Measurements from ENCODE around the gene NUP43. TPM values are rescaled to one million over a fixed set of nuclear protein-coding genes. Genes with fewer than 3 reads are reported as not detected.
"Not testable (repeated sequence)": the region's sequence is repeated elsewhere in the genome, so short reads cannot be mapped to it uniquely, and the experiment has no call there.

NUP43 gene
- total RNA-seq, 1 experiment from 2014 or later = 42.8 TPM

- Mint-ChIP-seq H3K9me3 (ENCODE audit: low read depth, unreplicated experiment) (no peaks in the 10 kb centered on the region), H3K4me1 (ENCODE audit: low read depth, unreplicated experiment) (no peaks in the 10 kb centered on the region), H3K36me3 (ENCODE audit: insufficient read depth, unreplicated experiment) (peaks cover 5% of the 10 kb centered on the region), H3K27me3 (ENCODE audit: unreplicated experiment) (no peaks in the 10 kb centered on the region), H3K4me3 (ENCODE audit: low read depth, unreplicated experiment) (no peak overlapping the region), H3K27ac (ENCODE audit: unreplicated experiment) (no peak overlapping the region)
- TF ChIP-seq CTCF (IDR thresholded peaks at IDR 0.05; ENCODE audit: unreplicated experiment) = no peak
- CTCF ChIA-PET = no interaction called here
- no peak for DNase-seq
- intact Hi-C loops (cut with micrococcal nuclease; ENCODE audit: unreplicated experiment) = no loop called here
- BruUV-seq (replicated peaks) = no TSS peak
These were observed 9.3 kb upstream of the NUP43 start for GRCh38 chr6:149755300-149756260.

GRCh38 chr6:149754548-149754947, 8.2 kb upstream of the NUP43 start:
- no peaks in the 10 kb centered on the region for H3K4me1 Mint-ChIP-seq (ENCODE audit: low read depth, unreplicated experiment)
- CTCF ChIA-PET = no interaction called here
- H3K4me3 Mint-ChIP-seq (ENCODE audit: low read depth, unreplicated experiment) = no peak overlapping the region
- H3K9me3 Mint-ChIP-seq (ENCODE audit: low read depth, unreplicated experiment) = no peaks in the 10 kb centered on the region
- H3K27me3 Mint-ChIP-seq (ENCODE audit: unreplicated experiment) = no peaks in the 10 kb centered on the region
- intact Hi-C loops (cut with micrococcal nuclease; ENCODE audit: unreplicated experiment) = no loop called here
- no TSS peak for BruUV-seq (replicated peaks)
- no peak for DNase-seq
- TF ChIP-seq CTCF (IDR thresholded peaks at IDR 0.05; ENCODE audit: unreplicated experiment) = no peak
- H3K27ac Mint-ChIP-seq (ENCODE audit: unreplicated experiment) = no peak overlapping the region
- peaks cover 14% of the 10 kb centered on the region for H3K36me3 Mint-ChIP-seq (ENCODE audit: insufficient read depth, unreplicated experiment)

- H3K4me3 Mint-ChIP-seq (ENCODE audit: low read depth, unreplicated experiment); DNase-seq; BruUV-seq (replicated peaks); intact Hi-C loops (cut with micrococcal nuclease; ENCODE audit: unreplicated experiment); H3K27me3 Mint-ChIP-seq (ENCODE audit: unreplicated experiment); H3K9me3 Mint-ChIP-seq (ENCODE audit: low read depth, unreplicated experiment); H3K27ac Mint-ChIP-seq (ENCODE audit: unreplicated experiment); H3K4me1 Mint-ChIP-seq (ENCODE audit: low read depth, unreplicated experiment): not testable (repeated sequence)
- peaks cover 19% of the 10 kb centered on the region for H3K36me3 Mint-ChIP-seq (ENCODE audit: insufficient read depth, unreplicated experiment)
- CTCF ChIA-PET = interaction anchor here (0.6 kb wide), 1 partner anchor 32 kb away, joined by 3 read pairs; no protein-coding TSS in a partner anchor
These were observed 7.0 kb upstream of the NUP43 start for GRCh38 chr6:149753374-149753637.

GRCh38 chr6:149752600-149753373, 6.5 kb upstream of the NUP43 start:
- CTCF ChIA-PET = interaction anchor here (0.6 kb wide), 1 partner anchor 32 kb away, joined by 3 read pairs; no protein-coding TSS in a partner anchor
- H3K36me3 Mint-ChIP-seq (ENCODE audit: insufficient read depth, unreplicated experiment) = peaks cover 19% of the 10 kb centered on the region
- H3K4me1 Mint-ChIP-seq (ENCODE audit: low read depth, unreplicated experiment) = no peaks in the 10 kb centered on the region
- H3K27ac Mint-ChIP-seq (ENCODE audit: unreplicated experiment) = no peak overlapping the region
- H3K27me3 Mint-ChIP-seq (ENCODE audit: unreplicated experiment) = no peaks in the 10 kb centered on the region
- no peaks in the 10 kb centered on the region for H3K9me3 Mint-ChIP-seq (ENCODE audit: low read depth, unreplicated experiment)
- DNase-seq = no peak
- intact Hi-C loops (cut with micrococcal nuclease; ENCODE audit: unreplicated experiment) = no loop called here
- no peak for TF ChIP-seq CTCF (IDR thresholded peaks at IDR 0.05; ENCODE audit: unreplicated experiment)
- no TSS peak for BruUV-seq (replicated peaks)
- no peak overlapping the region for H3K4me3 Mint-ChIP-seq (ENCODE audit: low read depth, unreplicated experiment)

- CTCF ChIA-PET; intact Hi-C loops (cut with micrococcal nuclease; ENCODE audit: unreplicated experiment); H3K9me3 Mint-ChIP-seq (ENCODE audit: low read depth, unreplicated experiment); H3K27me3 Mint-ChIP-seq (ENCODE audit: unreplicated experiment); DNase-seq; H3K27ac Mint-ChIP-seq (ENCODE audit: unreplicated experiment); BruUV-seq (replicated peaks); H3K4me3 Mint-ChIP-seq (ENCODE audit: low read depth, unreplicated experiment); H3K4me1 Mint-ChIP-seq (ENCODE audit: low read depth, unreplicated experiment): not testable (repeated sequence)
- peaks cover 19% of the 10 kb centered on the region for H3K36me3 Mint-ChIP-seq (ENCODE audit: insufficient read depth, unreplicated experiment)
These were observed 5.6 kb upstream of the NUP43 start for GRCh38 chr6:149751920-149752319.
